ENCODE data around the gene KMT2D.
"Not testable (repeated sequence)": the region's sequence is repeated elsewhere in the genome, so short reads cannot be mapped to it uniquely, and the experiment has no call there.

Gene KMT2D

GRCh38 chr12:49088150-49088931 is 27.7 kb upstream of the KMT2D start:
- no peak for TF ChIP-seq TAF1 (IDR thresholded peaks at IDR 0.05; ENCODE audit: borderline replicate concordance, low read depth, low read length)
- TF ChIP-seq POLR2AphosphoS5 (IDR thresholded peaks at IDR 0.05; ENCODE audit: low read depth, low read length): no peak
- no peak for TF ChIP-seq POLR2A (IDR thresholded peaks at IDR 0.05; ENCODE audit: low read depth, low read length)
- FAIRE-seq (peak; percentile 92), DNase-seq (ENCODE audit: insufficient read length) (peak; percentile 70)

DNA sequence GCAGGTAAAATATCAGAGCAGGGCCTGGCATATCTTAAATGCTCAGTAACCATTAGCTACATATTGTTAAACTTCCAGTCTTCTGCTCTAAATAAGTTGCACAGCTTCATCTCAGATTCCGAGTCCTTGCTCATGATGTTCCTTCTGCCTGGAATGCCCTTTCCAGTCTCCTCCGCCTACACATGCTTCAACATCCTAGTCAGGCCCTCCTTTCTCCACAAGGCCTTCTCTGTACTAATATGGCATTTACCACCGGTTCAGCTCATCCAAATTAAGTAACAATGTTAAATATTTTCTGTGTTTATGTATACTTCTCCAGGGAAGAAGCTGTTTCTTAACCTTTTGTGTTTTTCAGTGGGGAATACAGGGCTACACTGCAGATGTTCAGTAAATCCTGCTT is 25.5 kb upstream of the KMT2D start:
- FAIRE-seq: no peak
- TF ChIP-seq TAF1 (IDR thresholded peaks at IDR 0.05; ENCODE audit: borderline replicate concordance, low read depth, low read length) (no peak), POLR2A (IDR thresholded peaks at IDR 0.05; ENCODE audit: low read depth, low read length) (no peak), POLR2AphosphoS5 (IDR thresholded peaks at IDR 0.05; ENCODE audit: low read depth, low read length) (no peak)
- DNase-seq (ENCODE audit: insufficient read length): no peak

- no peak for FAIRE-seq
- no peak for TF ChIP-seq TAF1 (IDR thresholded peaks at IDR 0.05; ENCODE audit: borderline replicate concordance, low read depth, low read length)
- TF ChIP-seq POLR2A (IDR thresholded peaks at IDR 0.05; ENCODE audit: low read depth, low read length): no peak
- TF ChIP-seq POLR2AphosphoS5 (IDR thresholded peaks at IDR 0.05; ENCODE audit: low read depth, low read length): no peak
- DNase-seq (ENCODE audit: insufficient read length): no peak
These were observed 23.8 kb upstream of the KMT2D start for GRCh38 chr12:49084438-49084837.

DNA sequence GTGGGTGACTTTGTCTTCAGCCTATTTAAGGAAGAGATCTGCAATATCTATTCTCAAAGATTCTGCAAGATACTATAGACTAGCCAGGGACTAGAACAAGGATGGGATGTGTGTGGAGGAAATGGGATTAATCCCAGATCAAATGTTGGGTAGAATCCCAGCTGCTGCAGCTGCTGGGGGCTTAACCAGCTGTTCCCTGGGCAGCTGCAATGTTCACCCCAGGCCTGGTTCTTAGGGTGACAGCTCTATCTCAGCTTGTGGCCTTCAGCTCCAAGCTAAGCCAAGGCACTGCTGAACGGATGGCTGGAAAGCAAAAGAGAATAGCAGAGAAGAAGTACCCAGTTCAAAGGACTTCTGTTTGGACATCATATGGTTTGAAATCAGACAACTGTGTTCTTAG is 19.2 kb upstream of the KMT2D start:
- TF ChIP-seq TAF1 (IDR thresholded peaks at IDR 0.05; ENCODE audit: borderline replicate concordance, low read depth, low read length) (no peak), POLR2A (IDR thresholded peaks at IDR 0.05; ENCODE audit: low read depth, low read length) (no peak), POLR2AphosphoS5 (IDR thresholded peaks at IDR 0.05; ENCODE audit: low read depth, low read length) (no peak)
- DNase-seq (ENCODE audit: insufficient read length) (no peak), FAIRE-seq (no peak)

- TF ChIP-seq POLR2AphosphoS5 (IDR thresholded peaks at IDR 0.05; ENCODE audit: low read depth, low read length) (no peak), POLR2A (IDR thresholded peaks at IDR 0.05; ENCODE audit: low read depth, low read length) (no peak), TAF1 (IDR thresholded peaks at IDR 0.05; ENCODE audit: borderline replicate concordance, low read depth, low read length) (no peak)
- no peak for FAIRE-seq
- DNase-seq (ENCODE audit: insufficient read length): no peak
These were observed 10.4 kb upstream of the KMT2D start for GRCh38 chr12:49070971-49071370.

DNA sequence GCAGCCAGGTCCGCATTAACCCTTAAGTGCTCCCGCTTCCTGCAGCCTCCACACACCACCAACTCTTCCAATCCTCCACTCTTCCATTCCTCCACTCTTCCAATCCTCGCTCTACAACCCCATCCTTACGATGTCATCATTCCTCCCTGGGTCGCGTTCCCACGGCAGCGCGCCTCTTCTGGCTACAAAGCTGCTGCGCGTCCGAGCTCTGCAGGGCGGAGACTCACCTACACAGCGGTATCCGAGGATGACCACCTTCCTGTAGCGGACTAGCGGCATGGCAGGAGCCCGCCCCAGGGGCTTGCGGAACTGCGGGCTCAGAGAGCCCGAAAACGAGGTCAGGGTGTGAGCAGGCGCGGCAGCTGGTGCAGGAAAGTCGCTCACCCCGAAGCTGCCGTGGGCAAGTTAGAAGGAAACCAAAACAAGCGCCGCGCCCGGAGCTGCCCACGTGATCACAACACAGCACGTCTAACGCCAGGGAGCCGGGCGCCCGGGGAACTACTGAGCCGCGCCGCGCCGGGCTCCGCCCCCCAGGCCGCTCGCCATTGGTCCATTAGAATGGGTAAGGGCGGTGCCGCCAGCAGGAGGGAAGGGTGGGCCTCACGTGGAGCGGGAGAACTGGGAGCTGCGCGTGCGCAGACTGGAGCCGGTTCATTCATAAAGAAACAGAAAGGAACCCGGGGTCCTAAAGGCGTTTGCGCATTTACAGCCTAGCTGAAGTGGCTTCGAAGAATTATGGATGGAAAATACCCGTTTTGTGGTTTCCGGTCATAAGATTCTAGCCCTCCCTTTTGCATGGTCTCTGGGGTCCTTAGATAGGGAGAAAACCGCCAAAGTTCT is 9.1 kb upstream of the KMT2D start, which contains the start of gene RHEBL1:
Gene RHEBL1 (minus strand): TSS at position 473 of the 840 bp plus-strand sequence. CDS start 194 bp downstream, at position 279.
- FAIRE-seq: peak; percentile 91
- TF ChIP-seq POLR2A (IDR thresholded peaks at IDR 0.05; ENCODE audit: low read depth, low read length): peak; percentile 51; the same call in 1 of the 2 replicates
- TF ChIP-seq POLR2AphosphoS5 (IDR thresholded peaks at IDR 0.05; ENCODE audit: low read depth, low read length): no peak; the same call in 1 of the 2 replicates
- 0 out of 2 replicates have a peak, but pooled peaks have one; percentile 24 for TF ChIP-seq TAF1 (IDR thresholded peaks at IDR 0.05; ENCODE audit: borderline replicate concordance, low read depth, low read length)
- peak; percentile 96 for DNase-seq (ENCODE audit: insufficient read length)

DNA sequence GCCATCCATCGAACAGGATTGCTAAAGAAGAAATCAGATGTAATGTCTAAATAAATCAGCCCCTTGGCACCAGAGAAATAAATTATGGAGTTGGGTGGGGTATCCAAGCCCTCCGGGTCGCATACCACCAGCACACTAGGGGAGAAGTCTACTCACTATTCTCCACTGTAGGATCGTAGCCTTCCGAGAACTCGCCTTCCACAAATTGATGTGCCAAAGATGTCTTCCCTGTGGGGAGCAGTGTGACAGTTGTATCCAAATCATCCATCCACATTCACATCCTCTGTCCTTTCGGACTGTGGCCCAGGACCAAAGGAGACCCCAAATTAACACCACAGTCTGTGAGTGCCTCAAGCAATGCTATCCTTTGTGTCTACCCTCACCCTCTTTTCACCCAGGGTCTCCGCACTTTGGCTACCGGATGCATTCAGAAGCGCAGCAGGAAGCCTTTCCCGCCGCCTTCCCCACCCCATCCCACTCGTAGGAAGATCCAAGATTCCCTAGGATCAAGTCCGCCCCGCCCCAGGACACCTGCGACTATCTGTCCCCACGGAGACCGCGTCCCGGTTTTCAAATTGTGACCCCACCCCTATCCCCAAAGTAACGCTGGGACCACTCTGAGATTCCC is 8.4 kb upstream of the KMT2D start:
- DNase-seq (ENCODE audit: insufficient read length) (no peak), FAIRE-seq (no peak)
- TF ChIP-seq TAF1 (IDR thresholded peaks at IDR 0.05; ENCODE audit: borderline replicate concordance, low read depth, low read length) (no peak), POLR2AphosphoS5 (IDR thresholded peaks at IDR 0.05; ENCODE audit: low read depth, low read length) (no peak), POLR2A (IDR thresholded peaks at IDR 0.05; ENCODE audit: low read depth, low read length) (no peak)

DNA sequence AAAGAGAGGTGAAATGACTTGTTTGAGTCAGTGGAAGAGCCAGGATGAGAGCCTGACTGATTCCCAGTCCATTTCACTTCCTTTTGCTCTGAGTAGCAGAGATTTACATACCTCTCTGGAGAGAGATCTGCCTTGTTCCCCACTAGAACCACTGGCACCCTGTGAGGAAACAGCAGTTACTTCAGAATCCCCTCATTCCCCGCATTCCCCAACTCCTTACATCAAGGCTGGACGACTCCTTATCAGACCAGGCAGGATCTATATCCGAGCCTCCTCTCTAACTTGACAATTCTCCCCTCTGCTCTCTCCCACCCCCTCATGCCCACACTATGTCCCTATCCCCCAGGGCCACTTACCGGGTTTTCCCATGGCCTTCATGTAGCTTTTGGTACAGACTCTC is 5.5 kb upstream of the KMT2D start:
- TF ChIP-seq POLR2AphosphoS5 (IDR thresholded peaks at IDR 0.05; ENCODE audit: low read depth, low read length) (no peak), TAF1 (IDR thresholded peaks at IDR 0.05; ENCODE audit: borderline replicate concordance, low read depth, low read length) (no peak), POLR2A (IDR thresholded peaks at IDR 0.05; ENCODE audit: low read depth, low read length) (no peak)
- DNase-seq (ENCODE audit: insufficient read length): no peak
- no peak for FAIRE-seq

DNA sequence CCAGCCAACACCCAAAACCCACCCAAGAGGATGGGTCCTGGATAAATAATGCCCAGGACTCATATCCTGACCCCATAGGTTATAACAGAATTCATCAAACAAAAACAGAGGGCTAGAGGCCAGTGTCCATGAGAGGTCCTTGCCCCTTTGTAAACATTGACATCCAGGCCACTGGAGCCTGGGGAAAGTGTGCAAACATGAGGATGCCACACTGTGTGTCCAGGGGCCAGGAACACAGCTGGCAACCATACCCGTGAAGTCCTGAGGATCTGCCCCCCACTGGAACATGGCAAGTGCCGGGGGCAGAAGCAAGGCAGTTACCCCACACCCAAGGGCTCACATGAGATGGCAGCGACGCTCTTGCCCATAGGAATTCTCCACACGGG is 4.2 kb upstream of the KMT2D start:
- DNase-seq (ENCODE audit: insufficient read length): no peak
- TF ChIP-seq POLR2AphosphoS5 (IDR thresholded peaks at IDR 0.05; ENCODE audit: low read depth, low read length) (no peak), TAF1 (IDR thresholded peaks at IDR 0.05; ENCODE audit: borderline replicate concordance, low read depth, low read length) (no peak), POLR2A (IDR thresholded peaks at IDR 0.05; ENCODE audit: low read depth, low read length) (no peak)
- no peak for FAIRE-seq

DNA sequence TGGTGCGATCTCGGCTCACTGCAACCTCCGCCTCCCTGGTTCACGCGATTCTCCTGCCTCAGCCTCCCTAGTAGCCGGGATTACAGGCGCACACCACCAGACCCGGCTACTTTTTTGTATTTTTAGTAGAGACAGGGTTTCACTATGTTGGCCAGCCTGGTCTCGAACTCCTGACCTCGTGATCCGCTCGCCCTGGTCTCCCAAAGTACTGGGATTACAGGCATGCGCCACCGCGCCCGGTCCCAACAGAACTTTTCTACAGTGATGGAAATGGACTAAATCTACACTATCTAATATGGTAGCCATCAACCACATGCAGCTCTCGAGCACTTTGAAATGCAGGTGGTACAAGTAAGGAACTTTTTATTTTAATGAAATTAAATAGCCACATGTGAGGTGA is 1.3 kb upstream of the KMT2D start:
- FAIRE-seq; DNase-seq (ENCODE audit: insufficient read length): not testable (repeated sequence)

DNA sequence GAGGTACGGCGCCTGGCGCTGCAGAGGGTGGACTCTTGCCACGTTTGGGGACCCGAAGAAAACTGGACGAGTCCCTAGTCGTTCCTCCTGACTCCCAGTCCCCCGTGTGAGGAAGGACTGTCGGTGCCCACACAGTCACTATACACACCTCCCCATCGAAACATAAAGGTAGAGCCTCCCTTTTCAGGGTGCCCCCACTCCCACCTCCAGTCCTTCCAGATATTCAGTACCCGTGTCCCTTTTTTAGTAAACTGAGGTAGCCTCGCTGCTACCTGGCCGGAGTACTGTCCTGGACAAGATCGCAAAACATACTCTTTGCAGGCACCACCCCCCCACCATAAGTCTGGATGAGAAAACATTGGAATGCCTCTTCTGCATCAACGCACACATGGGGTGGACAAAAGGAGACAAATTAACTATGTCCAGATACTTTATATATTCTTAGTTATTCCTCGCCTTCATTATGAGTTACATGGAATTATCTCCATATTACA is 610 bp upstream of the KMT2D start:
- DNase-seq (ENCODE audit: insufficient read length) (no peak), FAIRE-seq (no peak)
- no peak for TF ChIP-seq POLR2A (IDR thresholded peaks at IDR 0.05; ENCODE audit: low read depth, low read length)
- no peak for TF ChIP-seq TAF1 (IDR thresholded peaks at IDR 0.05; ENCODE audit: borderline replicate concordance, low read depth, low read length)
- no peak for TF ChIP-seq POLR2AphosphoS5 (IDR thresholded peaks at IDR 0.05; ENCODE audit: low read depth, low read length)

All from GM12892 (cell line).